ENCODE results near the gene RAET1G.

DNA sequence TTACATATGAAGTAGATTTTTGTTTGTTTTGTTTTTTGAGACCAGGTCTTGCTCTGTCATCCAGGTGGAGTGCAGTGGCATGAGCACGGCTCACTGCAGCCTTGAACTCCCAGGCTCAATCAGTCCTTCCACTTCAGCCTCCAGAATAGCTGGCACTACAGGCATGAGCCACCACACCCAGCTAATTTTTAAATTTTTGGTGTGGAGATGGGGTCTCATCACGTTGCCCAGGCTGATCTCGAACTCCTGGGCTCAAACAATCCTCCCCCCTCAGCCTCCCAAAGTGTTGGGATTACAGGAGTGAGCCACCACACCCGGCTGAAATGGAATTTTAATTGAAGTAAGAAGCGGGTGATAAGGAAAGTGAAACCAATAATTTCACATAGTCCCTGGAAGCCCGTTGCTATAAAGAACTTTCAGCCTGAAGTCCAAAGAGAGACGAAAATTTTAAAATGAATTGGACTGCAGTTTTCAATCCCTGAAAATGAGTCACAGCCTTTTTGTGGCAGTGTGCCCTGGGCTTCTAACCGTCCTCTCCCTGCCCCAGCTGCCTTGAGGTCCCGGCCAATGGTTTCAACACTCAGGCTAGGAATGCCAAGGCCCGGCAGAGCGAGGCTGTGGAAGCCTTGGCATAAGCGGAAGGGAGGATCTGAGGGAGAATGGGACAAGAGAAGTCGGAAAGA lies 25.8 kb downstream of the RAET1G start:
- TF ChIP-seq, protein P1, sequence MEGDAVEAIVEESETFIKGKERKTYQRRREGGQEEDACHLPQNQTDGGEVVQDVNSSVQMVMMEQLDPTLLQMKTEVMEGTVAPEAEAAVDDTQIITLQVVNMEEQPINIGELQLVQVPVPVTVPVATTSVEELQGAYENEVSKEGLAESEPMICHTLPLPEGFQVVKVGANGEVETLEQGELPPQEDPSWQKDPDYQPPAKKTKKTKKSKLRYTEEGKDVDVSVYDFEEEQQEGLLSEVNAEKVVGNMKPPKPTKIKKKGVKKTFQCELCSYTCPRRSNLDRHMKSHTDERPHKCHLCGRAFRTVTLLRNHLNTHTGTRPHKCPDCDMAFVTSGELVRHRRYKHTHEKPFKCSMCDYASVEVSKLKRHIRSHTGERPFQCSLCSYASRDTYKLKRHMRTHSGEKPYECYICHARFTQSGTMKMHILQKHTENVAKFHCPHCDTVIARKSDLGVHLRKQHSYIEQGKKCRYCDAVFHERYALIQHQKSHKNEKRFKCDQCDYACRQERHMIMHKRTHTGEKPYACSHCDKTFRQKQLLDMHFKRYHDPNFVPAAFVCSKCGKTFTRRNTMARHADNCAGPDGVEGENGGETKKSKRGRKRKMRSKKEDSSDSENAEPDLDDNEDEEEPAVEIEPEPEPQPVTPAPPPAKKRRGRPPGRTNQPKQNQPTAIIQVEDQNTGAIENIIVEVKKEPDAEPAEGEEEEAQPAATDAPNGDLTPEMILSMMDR (IDR thresholded peaks at IDR 0.05): no peak
- TF ChIP-seq TCF7L2 (IDR thresholded peaks at IDR 0.05; ENCODE audit: low read depth, low read length) (no peak), POLR2AphosphoS5 (IDR thresholded peaks at IDR 0.05; ENCODE audit: low read depth, low read length) (no peak)

All from Panc1 (cell line).